Measurements from ENCODE around the gene ZNF821. TPM values are rescaled to one million over a fixed set of nuclear protein-coding genes. Genes with fewer than 3 reads are reported as not detected.

The ZNF821 gene
- total RNA-seq, 1 experiment from 2014 or later: 13.1 TPM

DNA sequence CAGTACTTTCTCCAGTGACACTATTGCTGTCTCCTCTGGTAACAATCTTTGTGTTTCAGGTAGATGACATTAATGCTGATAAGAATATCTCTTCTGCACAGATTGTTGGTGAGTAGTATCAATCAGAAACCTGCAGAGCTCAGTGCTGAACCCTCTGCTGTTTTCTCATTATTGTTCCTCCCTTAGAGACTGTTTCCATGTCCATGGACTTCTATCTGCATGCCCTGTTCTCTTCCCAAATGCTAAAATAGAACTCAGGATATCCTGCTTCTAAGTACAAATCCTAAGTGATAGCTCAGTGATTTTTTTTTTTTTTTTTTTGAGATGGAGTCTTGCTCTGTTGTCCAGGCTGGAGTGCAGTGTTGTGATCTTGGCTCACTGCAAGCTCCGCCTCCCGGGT, 40.7 kb upstream of the ZNF821 start:
- no peak for DNase-seq
- Mint-ChIP-seq H3K4me1 (ENCODE audit: low read depth, unreplicated experiment) (peaks cover 34% of the 10 kb centered on the region), H3K36me3 (ENCODE audit: insufficient read depth, unreplicated experiment) (peaks cover 87% of the 10 kb centered on the region), H3K4me3 (ENCODE audit: low read depth, unreplicated experiment) (no peak overlapping the region), H3K27ac (ENCODE audit: unreplicated experiment) (peak overlapping the region; percentile 11), H3K9me3 (ENCODE audit: low read depth, unreplicated experiment) (no peaks in the 10 kb centered on the region), H3K27me3 (ENCODE audit: unreplicated experiment) (no peaks in the 10 kb centered on the region)
- TF ChIP-seq, protein P1, sequence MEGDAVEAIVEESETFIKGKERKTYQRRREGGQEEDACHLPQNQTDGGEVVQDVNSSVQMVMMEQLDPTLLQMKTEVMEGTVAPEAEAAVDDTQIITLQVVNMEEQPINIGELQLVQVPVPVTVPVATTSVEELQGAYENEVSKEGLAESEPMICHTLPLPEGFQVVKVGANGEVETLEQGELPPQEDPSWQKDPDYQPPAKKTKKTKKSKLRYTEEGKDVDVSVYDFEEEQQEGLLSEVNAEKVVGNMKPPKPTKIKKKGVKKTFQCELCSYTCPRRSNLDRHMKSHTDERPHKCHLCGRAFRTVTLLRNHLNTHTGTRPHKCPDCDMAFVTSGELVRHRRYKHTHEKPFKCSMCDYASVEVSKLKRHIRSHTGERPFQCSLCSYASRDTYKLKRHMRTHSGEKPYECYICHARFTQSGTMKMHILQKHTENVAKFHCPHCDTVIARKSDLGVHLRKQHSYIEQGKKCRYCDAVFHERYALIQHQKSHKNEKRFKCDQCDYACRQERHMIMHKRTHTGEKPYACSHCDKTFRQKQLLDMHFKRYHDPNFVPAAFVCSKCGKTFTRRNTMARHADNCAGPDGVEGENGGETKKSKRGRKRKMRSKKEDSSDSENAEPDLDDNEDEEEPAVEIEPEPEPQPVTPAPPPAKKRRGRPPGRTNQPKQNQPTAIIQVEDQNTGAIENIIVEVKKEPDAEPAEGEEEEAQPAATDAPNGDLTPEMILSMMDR (IDR thresholded peaks at IDR 0.05; ENCODE audit: unreplicated experiment): no peak
- intact Hi-C loops (cut with micrococcal nuclease; ENCODE audit: unreplicated experiment): no loop called here
- BruUV-seq (replicated peaks): no TSS peak
- CTCF ChIA-PET: no interaction called here

DNA sequence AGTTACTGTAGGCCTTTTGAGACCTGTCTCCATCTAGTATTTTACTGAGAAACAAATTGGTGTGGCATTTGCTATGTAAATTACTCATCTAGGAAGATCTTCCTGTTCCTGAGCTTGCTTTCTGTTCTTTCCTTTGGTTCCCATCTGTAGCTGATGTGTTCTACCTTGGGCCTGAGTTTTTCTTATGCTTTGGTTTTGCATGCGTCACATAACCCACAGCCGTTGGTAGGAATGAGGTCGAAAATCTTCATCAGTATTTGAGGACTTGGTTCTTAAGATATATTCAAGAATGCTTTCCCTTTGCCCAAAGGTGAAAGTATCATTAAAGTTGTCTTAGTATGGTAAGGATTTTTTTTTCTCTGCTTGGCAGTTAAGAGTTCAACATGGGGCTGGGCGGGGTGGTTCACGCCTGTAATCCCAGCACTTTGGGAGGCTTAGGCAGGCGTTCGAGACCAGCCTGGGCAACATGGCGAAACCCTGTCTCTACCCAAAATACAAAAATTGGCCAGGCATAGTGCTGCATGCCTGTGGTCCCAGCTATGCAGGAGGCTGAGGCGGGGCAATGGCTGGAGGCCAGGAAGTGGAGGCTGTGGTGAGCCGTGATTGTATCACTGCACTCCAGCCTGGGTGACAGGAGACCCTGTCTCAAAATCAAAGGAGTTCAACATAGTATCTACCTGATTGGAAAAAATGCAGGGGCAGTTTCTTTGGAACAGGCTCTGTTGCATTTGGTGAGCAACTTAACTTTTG, 40.1 kb upstream of the ZNF821 start:
- CTCF ChIA-PET: no interaction called here
- TF ChIP-seq, protein P1 (IDR thresholded peaks at IDR 0.05; ENCODE audit: unreplicated experiment): no peak
- Mint-ChIP-seq H3K4me3 (ENCODE audit: low read depth, unreplicated experiment) (no peak overlapping the region), H3K36me3 (ENCODE audit: insufficient read depth, unreplicated experiment) (peaks cover 87% of the 10 kb centered on the region), H3K4me1 (ENCODE audit: low read depth, unreplicated experiment) (peaks cover 34% of the 10 kb centered on the region), H3K9me3 (ENCODE audit: low read depth, unreplicated experiment) (no peaks in the 10 kb centered on the region), H3K27ac (ENCODE audit: unreplicated experiment) (peak overlapping the region; percentile 11), H3K27me3 (ENCODE audit: unreplicated experiment) (no peaks in the 10 kb centered on the region)
- peak; percentile 58 for DNase-seq
- intact Hi-C loops (cut with micrococcal nuclease; ENCODE audit: unreplicated experiment): no loop called here
- no TSS peak for BruUV-seq (replicated peaks)

- H3K27ac Mint-ChIP-seq (ENCODE audit: unreplicated experiment): no peak overlapping the region
- H3K27me3 Mint-ChIP-seq (ENCODE audit: unreplicated experiment): no peaks in the 10 kb centered on the region
- no peaks in the 10 kb centered on the region for H3K9me3 Mint-ChIP-seq (ENCODE audit: low read depth, unreplicated experiment)
- peaks cover 15% of the 10 kb centered on the region for H3K4me1 Mint-ChIP-seq (ENCODE audit: low read depth, unreplicated experiment)
- TF ChIP-seq, protein P1 (IDR thresholded peaks at IDR 0.05; ENCODE audit: unreplicated experiment): no peak
- H3K36me3 Mint-ChIP-seq (ENCODE audit: insufficient read depth, unreplicated experiment): peaks cover 83% of the 10 kb centered on the region
- no peak for DNase-seq
- CTCF ChIA-PET: no interaction called here
- BruUV-seq (replicated peaks): no TSS peak
- intact Hi-C loops (cut with micrococcal nuclease; ENCODE audit: unreplicated experiment): no loop called here
- no peak overlapping the region for H3K4me3 Mint-ChIP-seq (ENCODE audit: low read depth, unreplicated experiment)
Observed at GRCh38 chr16:71920658-71921057, 36.7 kb upstream of the ZNF821 start.

- CTCF ChIA-PET: interaction anchor here (1.0 kb wide), 1 partner anchor 24 kb away, joined by 3 read pairs; no protein-coding TSS in a partner anchor
- Mint-ChIP-seq H3K9me3 (ENCODE audit: low read depth, unreplicated experiment) (peaks cover 2% of the 10 kb centered on the region), H3K27me3 (ENCODE audit: unreplicated experiment) (no peaks in the 10 kb centered on the region), H3K4me1 (ENCODE audit: low read depth, unreplicated experiment) (peaks cover 11% of the 10 kb centered on the region), H3K36me3 (ENCODE audit: insufficient read depth, unreplicated experiment) (peaks cover 71% of the 10 kb centered on the region), H3K27ac (ENCODE audit: unreplicated experiment) (no peak overlapping the region), H3K4me3 (ENCODE audit: low read depth, unreplicated experiment) (no peak overlapping the region)
- BruUV-seq (replicated peaks): no TSS peak
- TF ChIP-seq, protein P1 (IDR thresholded peaks at IDR 0.05; ENCODE audit: unreplicated experiment): no peak
- no peak for DNase-seq
- intact Hi-C loops (cut with micrococcal nuclease; ENCODE audit: unreplicated experiment): no loop called here
Observed at GRCh38 chr16:71919035-71919434, 35.1 kb upstream of the ZNF821 start.
